H1 (cell line): Measurements from ENCODE around the gene ACACA. TPM values are rescaled to one million over a fixed set of nuclear protein-coding genes. Genes with fewer than 3 reads are reported as not detected.

Experiments used
- CTCF ChIA-PET: fragments of 300-600 bp; sonication (Branson Sonifier 250); formaldehyde crosslinking; loops from one replicate; lab custom pipeline; 2021; ENCODE audit not compliant: partially characterized antibody; lab: Charles Lee
- POLR2A ChIA-PET: fragments of 300-600 bp; sonication (Branson Sonifier 250); formaldehyde crosslinking; loops from one replicate; lab custom pipeline; 2021; ENCODE audit warnings: inconsistent platforms; ENCODE audit not compliant: partially characterized antibody; lab: Charles Lee
- DNase-seq, 2 experiments: peaks; one replicate each; pipeline versions ENCODE4 v3.0.0 to v3.0.0-alpha.2; 2010 to 2022; ENCODE audit warnings: low spot score in 2 of 2, low read depth in 1 of 2, mixed read lengths in 1 of 2
- FAIRE-seq: peaks from 2 replicates; lab custom pipeline; 2011; peaks lifted over from hg19 to GRCh38; lab: Jason Lieb, UNC
- H2AFZ ChIP-seq: 2 replicates; pipeline ENCODE4 v1.8.1; 2012; ENCODE audit warnings: low read length, inconsistent platforms
- H2AK5ac ChIP-seq: 2 replicates; pipeline ENCODE4 v1.6.1; 2013; ENCODE audit warnings: low read depth, low read length
- H2BK120ac ChIP-seq: replicated peaks from 2 replicates; pipeline ENCODE3; 2013; ENCODE audit warnings: low read depth, low read length, inconsistent platforms
- H2BK12ac ChIP-seq: 2 replicates; pipeline ENCODE4 v1.6.1; 2013; ENCODE audit warnings: low read depth, low read length
- H2BK15ac ChIP-seq: 2 replicates; pipeline ENCODE4 v1.6.1; 2013; ENCODE audit warnings: low read length
- H2BK20ac ChIP-seq: 2 replicates; pipeline ENCODE4 v1.6.1; 2013; ENCODE audit warnings: low read length
- H2BK5ac ChIP-seq: 2 replicates; pipeline ENCODE4 v1.6.1; 2013; ENCODE audit warnings: low read depth, low read length
- H3K14ac ChIP-seq: 2 replicates; pipeline ENCODE4 v1.6.1; 2013; ENCODE audit warnings: inconsistent platforms; ENCODE audit not compliant: insufficient read length
- H3K18ac ChIP-seq: 2 replicates; pipeline ENCODE4 v1.6.1; 2013; ENCODE audit warnings: low read length; ENCODE audit errors: extremely low read depth
- H3K23ac ChIP-seq: 2 replicates; pipeline ENCODE4 v1.6.1; 2013; ENCODE audit warnings: inconsistent platforms; ENCODE audit not compliant: insufficient read length
- H3K23me2 ChIP-seq: 2 replicates; pipeline ENCODE4 v1.6.1; 2013; ENCODE audit warnings: low read depth, low read length
- H3K27ac ChIP-seq: 2 replicates; pipeline ENCODE4 v1.6.1; 2011; ENCODE audit warnings: low read depth, low read length, inconsistent platforms
- H3K27me3 ChIP-seq, 4 experiments: replicated peaks in 1 of 4; 1 replicate in 1 of 4; 2 replicates in 3 of 4; pipeline versions ENCODE4 v1.6.1 to v1.8.1; 2011 to 2013; ENCODE audit warnings: low read length in 3 of 4, mild to moderate bottlenecking in 3 of 4, inconsistent platforms in 2 of 4, mixed read lengths in 2 of 4, moderate library complexity in 1 of 4; ENCODE audit not compliant: control insufficient read depth in 3 of 4, insufficient read depth in 3 of 4; ENCODE audit errors: extremely low read depth in 1 of 4
- H3K36me3 ChIP-seq, 4 experiments: 2 replicates each; pipeline versions ENCODE4 v1.6.1 to v1.8.1; 2011 to 2013; ENCODE audit warnings: mild to moderate bottlenecking in 4 of 4, low read length in 3 of 4, moderate library complexity in 2 of 4, control low read depth in 1 of 4, inconsistent platforms in 1 of 4; ENCODE audit not compliant: insufficient read depth in 4 of 4, control insufficient read depth in 2 of 4
- H3K4ac ChIP-seq: replicated peaks from 2 replicates; pipeline ENCODE3; 2013; ENCODE audit warnings: low read length, low read depth, mixed read lengths, inconsistent platforms; ENCODE audit not compliant: insufficient read length
- H3K4me1 ChIP-seq, 4 experiments: replicated peaks in 1 of 4; 1 replicate in 1 of 4; 2 replicates in 3 of 4; pipeline versions ENCODE4 v1.6.1 to v1.8.1; 2011 to 2013; ENCODE audit warnings: low read length in 3 of 4, inconsistent platforms in 2 of 4, mixed read lengths in 1 of 4; ENCODE audit not compliant: insufficient read depth in 4 of 4, control insufficient read depth in 3 of 4
- H3K4me2 ChIP-seq, 2 experiments: 2 replicates each; pipeline versions ENCODE4 v1.6.1 to v1.8.1; 2011 to 2013; ENCODE audit warnings: low read depth in 2 of 2, low read length in 2 of 2, control low read depth in 1 of 2, inconsistent platforms in 1 of 2, mild to moderate bottlenecking in 1 of 2; ENCODE audit not compliant: insufficient read depth in 1 of 2
- H3K4me3 ChIP-seq, 4 experiments: fragments of 200-600, 300-600 bp in 1 of 4; sonication (generic), shearing (Covaris generic), sonication (Bioruptor Twin) in 1 of 4; 2 replicates each; pipeline versions ENCODE4 v1.5.1 to v1.8.1; 2011 to 2016; ENCODE audit warnings: low read length in 4 of 4, low read depth in 3 of 4, control low read depth in 2 of 4, inconsistent platforms in 2 of 4, mild to moderate bottlenecking in 2 of 4, mixed read lengths in 1 of 4, moderate library complexity in 1 of 4; ENCODE audit not compliant: insufficient read depth in 2 of 4; ENCODE audit errors: extremely low read depth in 1 of 4
- H3K56ac ChIP-seq: replicated peaks from 2 replicates; pipeline ENCODE3; 2013; ENCODE audit warnings: low read depth, mild to moderate bottlenecking, mixed read lengths, low read length, inconsistent platforms; ENCODE audit not compliant: insufficient read length
- H3K79me1 ChIP-seq: 2 replicates; pipeline ENCODE4 v1.6.1; 2013; ENCODE audit warnings: low read depth, low read length, control low read depth
- H3K79me2 ChIP-seq, 2 experiments: 2 replicates each; pipeline versions ENCODE4 v1.6.1 to v1.8.1; 2012 to 2013; ENCODE audit warnings: low read length in 2 of 2, mild to moderate bottlenecking in 2 of 2, inconsistent platforms in 1 of 2; ENCODE audit not compliant: insufficient read depth in 2 of 2, control insufficient read depth in 1 of 2
- H3K9ac ChIP-seq, 4 experiments: replicated peaks in 1 of 4; 1 replicate in 1 of 4; 2 replicates in 3 of 4; pipeline versions ENCODE4 v1.6.1 to v1.8.1; 2011 to 2013; ENCODE audit warnings: low read depth in 3 of 4, low read length in 3 of 4, control low read depth in 2 of 4, mild to moderate bottlenecking in 2 of 4, moderate library complexity in 2 of 4, inconsistent platforms in 1 of 4; ENCODE audit errors: extremely low read depth in 1 of 4
- H3K9me3 ChIP-seq, 2 experiments: 2 replicates each; pipeline versions ENCODE4 v1.6.1 to v1.8.1; 2012 to 2013; ENCODE audit warnings: mild to moderate bottlenecking in 2 of 2, moderate library complexity in 2 of 2, control low read depth in 1 of 2, inconsistent platforms in 1 of 2, low read depth in 1 of 2, low read length in 1 of 2, mixed read lengths in 1 of 2; ENCODE audit not compliant: insufficient read depth in 2 of 2
- H4K20me1 ChIP-seq, 2 experiments: replicated peaks in 1 of 2; 2 replicates each; pipeline versions ENCODE3 to v1.8.1; 2011 to 2013; ENCODE audit warnings: inconsistent platforms in 2 of 2, low read length in 2 of 2, mild to moderate bottlenecking in 1 of 2; ENCODE audit not compliant: insufficient read depth in 2 of 2, control insufficient read depth in 1 of 2
- H4K5ac ChIP-seq: 2 replicates; pipeline ENCODE4 v1.6.1; 2013; ENCODE audit warnings: low read length, low read depth, mixed read lengths, inconsistent platforms; ENCODE audit not compliant: insufficient read length
- H4K8ac ChIP-seq: 2 replicates; pipeline ENCODE4 v1.8.0; 2013; ENCODE audit warnings: mild to moderate bottlenecking, moderate library complexity, low read length, inconsistent platforms; ENCODE audit not compliant: insufficient read depth; ENCODE audit errors: extremely low read depth
- H4K91ac ChIP-seq: replicated peaks from 2 replicates; pipeline ENCODE3; 2013; ENCODE audit warnings: low read length, mixed read lengths, inconsistent platforms; ENCODE audit not compliant: insufficient read length
- CREB1 ChIP-seq: IDR thresholded peaks from 2 replicates; pipeline ENCODE4 v1.6.1; 2012; ENCODE audit warnings: inconsistent platforms
- GTF2F1 ChIP-seq: IDR thresholded peaks from 2 replicates; pipeline ENCODE4 v1.6.1; 2012; ENCODE audit warnings: low read depth, low read length, improper control_type of control experiment, borderline replicate concordance
- POLR2AphosphoS5 ChIP-seq: IDR thresholded peaks from 2 replicates; pipeline ENCODE4 v1.6.1; 2011; ENCODE audit warnings: low read depth, low read length
- WGBS, 2 experiments: shearing (Covaris generic) in 1 of 2; methylation state at CpG; one replicate each; pipeline versions ENCODE4 v1.1.6 to v1.1.7; 2013 to 2015; ENCODE audit warnings: low lambda C conversion rate in 2 of 2, mixed read lengths in 2 of 2, inconsistent platforms in 1 of 2, low coverage in 1 of 2, missing lambda C conversion rate in 1 of 2; ENCODE audit not compliant: insufficient replicate concordance in 2 of 2, insufficient coverage in 1 of 2, insufficient read length in 1 of 2; ENCODE audit errors: extremely low coverage in 1 of 2, missing lambda C conversion rate in 1 of 2; 5-methylcytosine and 5-hydroxymethylcytosine counted together
- polyA plus RNA-seq, 7 experiments: library from polyadenylated mRNA; depleted of rRNA in 3 of 7; stranded (reverse) in 5 of 7; unstranded in 2 of 7; fragments of >200 nt in 5 of 7; fragments of 200-250 nt in 2 of 7; gene quantifications; 1 replicate in 5 of 7; 2 replicates in 1 of 7; 4 replicates in 1 of 7; pipeline versions ENCODE4 v1.2.1 to v1.2.3, GENCODE V29; 2011 to 2013; ENCODE audit warnings: missing spikeins in 2 of 7, mixed read lengths in 2 of 7
- total RNA-seq: library from RNA; stranded (reverse); fragmentation: NEBNext Ultra II Directional; extraction: Animal tissue kit (Norgen Biotek cat#: 25700); gene quantifications from 2 replicates; pipeline ENCODE4 v1.2.1, GENCODE V29; 2021

Gene ACACA
- total and polyA plus RNA-seq, 2 of the 8 experiments (the other 6 are each of a cell fraction or from before 2014, with no cell fraction given): 74.0 to 160 TPM

DNA sequence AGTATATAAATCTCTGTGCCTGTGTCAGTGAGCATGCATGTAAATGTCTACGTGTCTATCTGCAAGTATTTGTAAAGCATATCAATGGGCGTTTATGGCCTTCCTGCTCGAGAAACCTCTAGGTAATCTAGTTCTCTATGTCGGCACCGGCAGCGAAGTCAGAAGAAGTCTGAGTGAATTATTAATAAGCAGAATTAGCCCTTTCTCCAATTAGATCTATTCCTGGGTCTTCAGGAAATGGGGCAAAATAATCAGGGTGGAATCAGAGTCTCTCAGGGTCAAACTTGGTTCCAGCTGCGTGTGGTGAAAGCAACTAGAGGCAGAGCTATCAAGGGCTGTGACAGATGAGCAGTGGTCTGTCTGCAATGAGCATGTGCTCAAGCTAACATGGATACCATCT lies 30.9 kb downstream of the ACACA start, which contains the start of gene C17orf78:
C17orf78 (plus strand) TSS at position 280 of the 400 bp plus-strand sequence; CDS start at position 388, 108 bp downstream.
- POLR2A ChIA-PET: interaction anchor here (1.3 to 1.5 kb wide), 2 partner anchors 32 to 89 kb away, joined by 3 to 4 read pairs; no protein-coding TSS in a partner anchor

More for the DNA sequence above, 30.9 kb downstream of the ACACA start, which contains the start of gene C17orf78:
- Histone ChIP-seq H2BK20ac (no peak within 1 kb of the TSS), H3K56ac (no peak within 1 kb of the TSS), H4K8ac (no peak within 1 kb of the TSS), H2BK12ac (no peak within 1 kb of the TSS), H3K36me3 (no peaks in the 10 kb centered on the region), H3K4ac (no peak within 1 kb of the TSS), H3K4me2 (no peak within 1 kb of the TSS), H4K20me1 (no peaks in the 10 kb centered on the region), H2AFZ (no peak within 1 kb of the TSS), H3K4me1 (no peaks in the 10 kb centered on the region; a peak in 1 of 7 replicates), H3K79me2 (no peaks in the 10 kb centered on the region), H3K79me1 (no peaks in the 10 kb centered on the region), H3K9me3 (no peaks in the 10 kb centered on the region), H3K23ac (no peak within 1 kb of the TSS), H4K5ac (no peak within 1 kb of the TSS), H3K4me3 (no peak within 1 kb of the TSS), H3K23me2 (no peaks in the 10 kb centered on the region), H2BK5ac (no peak within 1 kb of the TSS), H4K91ac (no peak within 1 kb of the TSS), H2BK120ac (no peak within 1 kb of the TSS), H2AK5ac (no peak within 1 kb of the TSS), H2BK15ac (no peak within 1 kb of the TSS), H3K9ac (no peak within 1 kb of the TSS), H3K27me3 (no peaks in the 10 kb centered on the region), H3K18ac (no peak within 1 kb of the TSS), H3K27ac (no peak within 1 kb of the TSS), H3K14ac (no peak within 1 kb of the TSS)
- DNase-seq (no peak), FAIRE-seq (no peak)
- WGBS, 2 experiments: 93% methylated on average over 7 of the region's 7 CpGs; no CpG with 5 or more reads in 1 of the 2 experiments
- CTCF ChIA-PET: interaction anchor here (0.6 to 6.6 kb wide), 13 partner anchors 8 to 210 kb away, joined by 3 to 126 read pairs (median 4); no protein-coding TSS in a partner anchor
- TF ChIP-seq CREB1 (no peak), GTF2F1 (no peak), POLR2AphosphoS5 (no peak)
